H1 (cell line): ENCODE results near the gene SPDEF. TPM values are rescaled to one million over a fixed set of nuclear protein-coding genes. Genes with fewer than 3 reads are reported as not detected.

Experiments used
- CEBPB ChIP-seq: IDR thresholded peaks from 2 replicates; pipeline ENCODE4 v1.6.1; 2012; ENCODE audit warnings: low read depth, low read length
- CHD7 ChIP-seq: fragments of 300-600 bp; sonication (generic); IDR thresholded peaks from 2 replicates; pipeline ENCODE4 v1.7.1; 2012; ENCODE audit warnings: low read length, moderate library complexity, mild to moderate bottlenecking, inconsistent platforms; ENCODE audit not compliant: insufficient replicate concordance
- CTBP2 ChIP-seq: IDR thresholded peaks from 2 replicates; pipeline ENCODE4 v1.7.0; 2011; ENCODE audit warnings: borderline replicate concordance, mild to moderate bottlenecking, moderate library complexity, mixed read lengths, low read length; ENCODE audit not compliant: insufficient read depth, insufficient read length
- E2F6 ChIP-seq: IDR thresholded peaks from 2 replicates; pipeline ENCODE4 v1.6.1; 2012; ENCODE audit warnings: inconsistent platforms
- JUN ChIP-seq: IDR thresholded peaks from 2 replicates; pipeline ENCODE4 v1.6.1; 2011; ENCODE audit warnings: low read depth, mild to moderate bottlenecking, improper control_type of control experiment, low read length
- SP4 ChIP-seq: IDR thresholded peaks from 2 replicates; pipeline ENCODE4 v1.6.1; 2012; ENCODE audit warnings: low read length, inconsistent platforms
- SRF ChIP-seq: IDR thresholded peaks from 2 replicates; pipeline ENCODE4 v1.6.1; 2011; ENCODE audit warnings: mild to moderate bottlenecking, low read depth, low read length, moderate library complexity
- polyA plus RNA-seq, 7 experiments: library from polyadenylated mRNA; depleted of rRNA in 3 of 7; stranded (reverse) in 5 of 7; unstranded in 2 of 7; fragments of >200 nt in 5 of 7; fragments of 200-250 nt in 2 of 7; gene quantifications; 1 replicate in 5 of 7; 2 replicates in 1 of 7; 4 replicates in 1 of 7; pipeline versions ENCODE4 v1.2.1 to v1.2.3, GENCODE V29; 2011 to 2013; ENCODE audit warnings: missing spikeins in 2 of 7, mixed read lengths in 2 of 7
- total RNA-seq: library from RNA; stranded (reverse); fragmentation: NEBNext Ultra II Directional; extraction: Animal tissue kit (Norgen Biotek cat#: 25700); gene quantifications from 2 replicates; pipeline ENCODE4 v1.2.1, GENCODE V29; 2021

Gene SPDEF
- total and polyA plus RNA-seq, 2 of the 8 experiments (the other 6 are each of a cell fraction or from before 2014, with no cell fraction given): 0.15 to 0.30 TPM

- TF ChIP-seq CTBP2 (no peak), SRF (no peak), SP4 (no peak), E2F6 (no peak), CEBPB (no peak), JUN (no peak), CHD7 (no peak)
Measured at GRCh38 chr6:34525431-34526175, 30.5 kb downstream of the SPDEF start (continued).
